GM19099 (cell line): ENCODE results near the gene OTUD3.

Experiments used
- POLR2A ChIP-seq: IDR thresholded peaks from 3 replicates; pipeline ENCODE4 v1.6.1; 2011; ENCODE audit warnings: low read depth; ENCODE audit not compliant: insufficient read length; ENCODE audit errors: extremely low read depth

OTUD3 gene

GRCh38 chr1:19882111-19883071 is at the start of gene OTUD3:
Gene OTUD3 (plus strand): TSS chr1:19882395. CDS start chr1:19882514, 119 bp downstream.
- TF ChIP-seq POLR2A: peak; percentile 80

- no peak for TF ChIP-seq POLR2A
These were observed 46.6 kb upstream of the OTUD3 start for GRCh38 chr1:19835578-19835977.

GRCh38 chr1:19837866-19838265 is 44.3 kb upstream of the OTUD3 start:
- no peak for TF ChIP-seq POLR2A

GRCh38 chr1:19840228-19840627 is 42.0 kb upstream of the OTUD3 start:
- TF ChIP-seq POLR2A: no peak

- TF ChIP-seq POLR2A: no peak
These were observed 37.3 kb upstream of the OTUD3 start for GRCh38 chr1:19844731-19845495.

GRCh38 chr1:19845555-19845954 is 36.6 kb upstream of the OTUD3 start:
- TF ChIP-seq POLR2A: no peak

- no peak for TF ChIP-seq POLR2A
These were observed 35.9 kb upstream of the OTUD3 start for GRCh38 chr1:19846338-19846737.

GRCh38 chr1:19850214-19850613 is 32.0 kb upstream of the OTUD3 start:
- no peak for TF ChIP-seq POLR2A

- no peak for TF ChIP-seq POLR2A
These were observed 30.2 kb upstream of the OTUD3 start for GRCh38 chr1:19852036-19852435.

GRCh38 chr1:19854866-19855265 is 27.3 kb upstream of the OTUD3 start:
- TF ChIP-seq POLR2A: no peak

GRCh38 chr1:19858893-19859292 is 23.3 kb upstream of the OTUD3 start:
- TF ChIP-seq POLR2A: no peak

GRCh38 chr1:19859876-19860275 is 22.3 kb upstream of the OTUD3 start:
- TF ChIP-seq POLR2A: no peak

GRCh38 chr1:19860418-19860817 is 21.8 kb upstream of the OTUD3 start:
- no peak for TF ChIP-seq POLR2A

- no peak for TF ChIP-seq POLR2A
These were observed 21.2 kb upstream of the OTUD3 start for GRCh38 chr1:19861034-19861433.

- no peak for TF ChIP-seq POLR2A
These were observed 20.2 kb upstream of the OTUD3 start for GRCh38 chr1:19861842-19862530.

GRCh38 chr1:19862944-19863343 is 19.3 kb upstream of the OTUD3 start:
- TF ChIP-seq POLR2A: no peak

- TF ChIP-seq POLR2A: no peak
These were observed 17.5 kb upstream of the OTUD3 start for GRCh38 chr1:19864570-19865160.
